SK-N-SH (cell line): ENCODE data around the gene CENPL. TPM values are rescaled to one million over a fixed set of nuclear protein-coding genes. Genes with fewer than 3 reads are reported as not detected.
A peak's percentile ranks its signal among the peaks of the same experiment; 100 is the strongest.
"Not testable (repeated sequence)": the region's sequence is repeated elsewhere in the genome, so short reads cannot be mapped to it uniquely, and the experiment has no call there.

Experiments used
- CTCF ChIA-PET: fragments of 300-600, 350-600 bp; formaldehyde crosslinking; extraction: SDS; loops from one replicate; lab custom pipeline; 2021; lab: Yijun Ruan, JAX
- POLR2A ChIA-PET: fragments of 350-600 bp; sonication (Branson Sonifier 250); formaldehyde crosslinking; extraction: SDS; loops from one replicate; lab custom pipeline; 2020; ENCODE audit warnings: antibody characterized with exemption, inconsistent platforms; lab: Yijun Ruan, JAX
- DNase-seq: peaks from one replicate; pipeline ENCODE4 v3.0.0; 2012
- H2AFZ ChIP-seq: fragments of 200-600 bp; sonication (generic); 2 replicates; pipeline ENCODE4 v1.8.1; 2016; ENCODE audit warnings: antibody characterized with exemption, mild to moderate bottlenecking, low read depth
- H3F3A ChIP-seq: fragments of 200-600 bp; sonication (generic); replicated peaks from 2 replicates; pipeline ENCODE3; 2016; ENCODE audit warnings: antibody characterized with exemption, mild to moderate bottlenecking; ENCODE audit not compliant: insufficient read depth
- H3K27ac ChIP-seq, 2 experiments: fragments of 200-500 bp in 1 of 2; fragments of 200-600 bp in 1 of 2; sonication (Bioruptor generic) in 1 of 2; sonication (generic), shearing (Covaris generic) in 1 of 2; 2 replicates each; pipeline versions ENCODE4 v1.5.1 to v1.6.1; 2014 to 2016; ENCODE audit warnings: low read depth in 2 of 2, inconsistent platforms in 1 of 2, low read length in 1 of 2, mild to moderate bottlenecking in 1 of 2, mixed read lengths in 1 of 2
- H3K27me3 ChIP-seq: fragments of 200-600 bp; sonication (generic), shearing (Covaris generic); 2 replicates; pipeline ENCODE4 v1.6.1; 2016; ENCODE audit warnings: mixed run types; ENCODE audit not compliant: insufficient read depth
- H3K36me3 ChIP-seq, 2 experiments: fragments of 200-500 bp in 1 of 2; fragments of 200-600 bp in 1 of 2; sonication (Bioruptor generic) in 1 of 2; sonication (generic) in 1 of 2; replicated peaks in 1 of 2; 2 replicates each; pipeline versions ENCODE3 to v1.5.1; 2014 to 2016; ENCODE audit warnings: low read length in 1 of 2, mild to moderate bottlenecking in 1 of 2; ENCODE audit not compliant: insufficient read depth in 2 of 2, control insufficient read depth in 1 of 2
- H3K4me1 ChIP-seq, 2 experiments: fragments of 200-500 bp in 1 of 2; fragments of 200-600 bp in 1 of 2; sonication (Bioruptor generic) in 1 of 2; sonication (generic), shearing (Covaris generic) in 1 of 2; 2 replicates each; pipeline versions ENCODE4 v1.5.1 to v1.6.1; 2014 to 2016; ENCODE audit warnings: low read depth in 1 of 2, low read length in 1 of 2, mixed run types in 1 of 2; ENCODE audit not compliant: insufficient read depth in 2 of 2, control insufficient read depth in 1 of 2
- H3K4me2 ChIP-seq: fragments of 200-600 bp; sonication (generic), shearing (Covaris generic); 2 replicates; pipeline ENCODE4 v1.6.1; 2017; ENCODE audit warnings: mixed run types
- H3K4me3 ChIP-seq, 2 experiments: fragments of 200-500 bp in 1 of 2; fragments of 200-600 bp in 1 of 2; sonication (Bioruptor generic) in 1 of 2; sonication (generic), shearing (Covaris generic) in 1 of 2; 2 replicates each; pipeline versions ENCODE4 v1.5.1 to v1.8.1; 2014 to 2016; ENCODE audit warnings: low read depth in 2 of 2, inconsistent platforms in 1 of 2, low read length in 1 of 2, mild to moderate bottlenecking in 1 of 2, mixed read lengths in 1 of 2, moderate library complexity in 1 of 2
- H3K79me2 ChIP-seq: fragments of 200-600 bp; sonication (generic); 2 replicates; pipeline ENCODE4 v1.8.1; 2017; ENCODE audit warnings: mild to moderate bottlenecking; ENCODE audit not compliant: insufficient read depth
- H3K9ac ChIP-seq: fragments of 200-600 bp; sonication (generic); 2 replicates; pipeline ENCODE4 v1.6.1; 2017; ENCODE audit warnings: mixed run types
- H3K9me2 ChIP-seq: fragments of 200-600 bp; sonication (generic); 2 replicates; pipeline ENCODE4 v1.6.1; 2017; ENCODE audit warnings: mixed run types
- H3K9me3 ChIP-seq: fragments of 200-600 bp; sonication (generic); 2 replicates; pipeline ENCODE4 v1.6.1; 2017; ENCODE audit warnings: mixed run types, mild to moderate bottlenecking, moderate library complexity
- H4K20me1 ChIP-seq: fragments of 200-600 bp; sonication (generic); 2 replicates; pipeline ENCODE4 v1.6.1; 2017; ENCODE audit warnings: mild to moderate bottlenecking, mixed run types; ENCODE audit not compliant: insufficient read depth
- CHD2 ChIP-seq: fragments of 150-350 bp; IDR thresholded peaks from 2 replicates; pipeline ENCODE4 v1.6.1; 2018; ENCODE audit warnings: low read length; ENCODE audit not compliant: partially characterized antibody
- GABPA ChIP-seq: IDR thresholded peaks from 2 replicates; pipeline ENCODE4 v1.4.0; 2012; ENCODE audit warnings: low read depth, mild to moderate bottlenecking
- JUND ChIP-seq: IDR thresholded peaks from 2 replicates; pipeline ENCODE4 v1.4.0; 2012
- MEF2A ChIP-seq: IDR thresholded peaks from 2 replicates; pipeline ENCODE4 v1.4.0; 2012; ENCODE audit warnings: low read depth, borderline replicate concordance
- NRF1 ChIP-seq: IDR thresholded peaks from 2 replicates; pipeline ENCODE4 v1.6.1; 2012; ENCODE audit warnings: low read depth, mild to moderate bottlenecking, low read length
- POLR2AphosphoS5 ChIP-seq: IDR thresholded peaks from 2 replicates; pipeline ENCODE4 v1.6.1; 2012; ENCODE audit warnings: low read depth, low read length
- RAD21 ChIP-seq: IDR thresholded peaks from 2 replicates; pipeline ENCODE4 v1.6.1; 2012; ENCODE audit warnings: mild to moderate bottlenecking, low read length
- SIN3A ChIP-seq: IDR thresholded peaks from 2 replicates; pipeline ENCODE4 v1.6.1; 2012; ENCODE audit warnings: low read depth, mild to moderate bottlenecking, low read length, moderate library complexity, borderline replicate concordance
- SMC3 ChIP-seq: IDR thresholded peaks from 2 replicates; pipeline ENCODE4 v1.6.1; 2012; ENCODE audit warnings: low read depth, low read length, improper control_type of control experiment
- WGBS: methylation state at CpG from one replicate; pipeline ENCODE4 v1.1.6; 2017; ENCODE audit warnings: low lambda C conversion rate; 5-methylcytosine and 5-hydroxymethylcytosine counted together
- polyA plus RNA-seq, 3 experiments: library from polyadenylated mRNA; depleted of rRNA; stranded (reverse); fragments of >200 nt; gene quantifications; 2 replicates each; pipeline ENCODE4 v1.2.3, GENCODE V29; 2012
- TF ChIP-seq, protein P1 (sequence below): IDR thresholded peaks from 2 replicates; pipeline ENCODE4 v1.6.1; 2012; ENCODE audit warnings: mild to moderate bottlenecking, low read depth, low read length, moderate library complexity
- TF ChIP-seq, protein P2 (sequence below): IDR thresholded peaks from 2 replicates; pipeline ENCODE4; 2012
- TF ChIP-seq, protein P3 (sequence below): IDR thresholded peaks from 2 replicates; pipeline ENCODE4 v1.4.0; 2012; ENCODE audit warnings: low read depth, borderline replicate concordance
- TF ChIP-seq, protein P4 (sequence below): fragments of 150-350 bp; IDR thresholded peaks from 2 replicates; pipeline ENCODE4 v1.6.1; 2017; ENCODE audit warnings: antibody characterized with exemption, low read length, low read depth, borderline replicate concordance

Gene CENPL
- polyA plus RNA-seq, 1 of the 3 experiments (the other 2 are of a cell fraction), result 4.0 TPM

DNA sequence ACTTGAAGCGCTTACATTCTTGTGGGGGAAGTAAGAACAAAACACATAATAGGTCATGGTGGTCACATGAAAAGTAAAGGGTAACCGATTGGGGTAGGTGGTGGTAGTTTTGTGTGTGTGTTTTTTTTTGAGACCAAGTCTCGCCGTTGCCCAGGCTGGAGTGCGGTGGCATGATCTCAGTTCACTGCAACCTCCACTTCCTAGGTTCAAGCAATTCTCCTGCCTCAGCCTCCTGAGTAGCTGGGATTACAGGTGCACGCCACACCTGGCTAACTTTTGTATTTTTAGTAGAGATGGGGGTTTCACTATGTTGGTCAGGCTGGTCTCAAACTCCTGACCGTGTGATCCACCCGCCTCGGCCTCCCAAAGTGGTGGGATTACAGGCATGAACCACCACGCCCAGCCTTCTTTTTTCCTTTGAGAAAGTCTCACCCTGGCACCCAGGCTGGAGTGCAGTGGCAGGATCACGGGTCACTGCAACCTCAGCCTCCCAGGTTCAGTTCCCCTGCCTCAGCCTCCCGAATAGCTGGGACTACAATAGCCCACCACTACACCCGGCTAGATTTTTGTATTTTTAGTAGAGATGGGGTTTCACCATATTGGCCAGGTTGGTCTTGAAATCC, 37.6 kb upstream of the CENPL start:
- not testable (repeated sequence) for H3K4me3 ChIP-seq
- TF ChIP-seq JUND (peak; percentile 32; the same call in 1 of the 2 replicates), POLR2AphosphoS5 (peak; percentile 59; the same call in 1 of the 2 replicates), SIN3A (peak; percentile 56; the same call in 1 of the 2 replicates)
- TF ChIP-seq, protein P1, sequence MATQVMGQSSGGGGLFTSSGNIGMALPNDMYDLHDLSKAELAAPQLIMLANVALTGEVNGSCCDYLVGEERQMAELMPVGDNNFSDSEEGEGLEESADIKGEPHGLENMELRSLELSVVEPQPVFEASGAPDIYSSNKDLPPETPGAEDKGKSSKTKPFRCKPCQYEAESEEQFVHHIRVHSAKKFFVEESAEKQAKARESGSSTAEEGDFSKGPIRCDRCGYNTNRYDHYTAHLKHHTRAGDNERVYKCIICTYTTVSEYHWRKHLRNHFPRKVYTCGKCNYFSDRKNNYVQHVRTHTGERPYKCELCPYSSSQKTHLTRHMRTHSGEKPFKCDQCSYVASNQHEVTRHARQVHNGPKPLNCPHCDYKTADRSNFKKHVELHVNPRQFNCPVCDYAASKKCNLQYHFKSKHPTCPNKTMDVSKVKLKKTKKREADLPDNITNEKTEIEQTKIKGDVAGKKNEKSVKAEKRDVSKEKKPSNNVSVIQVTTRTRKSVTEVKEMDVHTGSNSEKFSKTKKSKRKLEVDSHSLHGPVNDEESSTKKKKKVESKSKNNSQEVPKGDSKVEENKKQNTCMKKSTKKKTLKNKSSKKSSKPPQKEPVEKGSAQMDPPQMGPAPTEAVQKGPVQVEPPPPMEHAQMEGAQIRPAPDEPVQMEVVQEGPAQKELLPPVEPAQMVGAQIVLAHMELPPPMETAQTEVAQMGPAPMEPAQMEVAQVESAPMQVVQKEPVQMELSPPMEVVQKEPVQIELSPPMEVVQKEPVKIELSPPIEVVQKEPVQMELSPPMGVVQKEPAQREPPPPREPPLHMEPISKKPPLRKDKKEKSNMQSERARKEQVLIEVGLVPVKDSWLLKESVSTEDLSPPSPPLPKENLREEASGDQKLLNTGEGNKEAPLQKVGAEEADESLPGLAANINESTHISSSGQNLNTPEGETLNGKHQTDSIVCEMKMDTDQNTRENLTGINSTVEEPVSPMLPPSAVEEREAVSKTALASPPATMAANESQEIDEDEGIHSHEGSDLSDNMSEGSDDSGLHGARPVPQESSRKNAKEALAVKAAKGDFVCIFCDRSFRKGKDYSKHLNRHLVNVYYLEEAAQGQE, result 0 out of 2 replicates have a peak, but pooled peaks have one; percentile 9
- TF ChIP-seq, all 33 proteins: peak for 4; not testable (repeated sequence) for 29
- not testable (repeated sequence) for H2AFZ ChIP-seq, H3K9ac ChIP-seq, H3K4me2 ChIP-seq, H3K27ac ChIP-seq, H3K27me3 ChIP-seq, H3K9me2 ChIP-seq, H3K9me3 ChIP-seq, DNase-seq
- ChIA-PET POLR2A (interaction anchor here (0.7 to 1.5 kb wide), 2 partner anchors 16 to 148 kb away, joined by 3 to 5 read pairs; partner anchors contain the start of gene KLHL20), CTCF (interaction anchor here (1.3 kb wide), 1 partner anchor 10 kb away, joined by 4 read pairs; no protein-coding TSS in a partner anchor)
- peaks cover 26% of the 10 kb centered on the region for H3K79me2 ChIP-seq
- peaks cover 6 to 17% of the 10 kb centered on the region in 2 experiments; a peak in 3 of 4 replicates for H3K4me1 ChIP-seq
- H3F3A ChIP-seq, result peaks cover 87% of the 10 kb centered on the region
- peaks cover 53 to 81% of the 10 kb centered on the region in 2 experiments for H3K36me3 ChIP-seq
- WGBS, result 90% methylated on average over 13 of the region's 13 CpGs
- H4K20me1 ChIP-seq, result peaks cover 49% of the 10 kb centered on the region

DNA sequence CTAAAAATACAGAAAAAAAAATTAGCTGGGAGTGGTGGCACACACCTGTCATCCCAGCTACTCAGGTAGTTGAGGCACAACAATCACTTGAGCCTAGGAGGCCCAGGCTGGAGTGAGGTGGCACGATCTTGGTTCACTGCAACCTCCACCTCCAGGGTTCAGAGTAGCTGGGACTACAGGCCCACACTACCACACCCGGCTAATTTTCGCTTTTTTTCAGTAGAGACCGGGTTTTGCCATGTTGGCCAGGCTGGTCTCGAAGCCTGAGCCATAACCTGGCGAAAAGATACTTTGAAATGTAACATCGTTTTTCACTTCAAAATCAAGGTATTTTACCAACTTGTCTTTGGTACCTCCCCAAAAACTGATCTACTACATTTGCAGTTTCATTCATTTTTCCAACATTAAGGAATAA, 37.1 kb upstream of the CENPL start:
- H3K4me1 ChIP-seq, result peaks cover 6 to 17% of the 10 kb centered on the region in 2 experiments; a peak in 3 of 4 replicates
- ChIA-PET POLR2A (interaction anchor here (1.1 to 1.5 kb wide), 2 partner anchors 10 to 16 kb away, joined by 5 read pairs; no protein-coding TSS in a partner anchor), CTCF (no interaction called here)
- 91% methylated on average over 7 of the region's 7 CpGs for WGBS
- H3K27ac ChIP-seq, result no peak overlapping the region
- no peaks in the 10 kb centered on the region for H3K9me3 ChIP-seq
- no peak overlapping the region for H2AFZ ChIP-seq
- H3K79me2 ChIP-seq, result peaks cover 20% of the 10 kb centered on the region
- H3K9me2 ChIP-seq, result no peaks in the 10 kb centered on the region
- H3K27me3 ChIP-seq, result no peaks in the 10 kb centered on the region
- peaks cover 44% of the 10 kb centered on the region for H4K20me1 ChIP-seq
- H3K4me2 ChIP-seq, result no peak overlapping the region
- H3K4me3 ChIP-seq, result no peak overlapping the region
- H3F3A ChIP-seq, result peaks cover 86% of the 10 kb centered on the region
- H3K36me3 ChIP-seq, result peaks cover 56 to 75% of the 10 kb centered on the region in 2 experiments
- no peak for DNase-seq
- H3K9ac ChIP-seq, result no peak overlapping the region
- TF ChIP-seq CHD2 (peak; percentile 33), SMC3 (no peak), MEF2A (no peak), POLR2AphosphoS5 (peak; percentile 67; the same call in 1 of the 2 replicates), GABPA (no peak), SIN3A (peak; percentile 63; the same call in 1 of the 2 replicates), RAD21 (no peak), NRF1 (no peak)
- TF ChIP-seq, protein P2, sequence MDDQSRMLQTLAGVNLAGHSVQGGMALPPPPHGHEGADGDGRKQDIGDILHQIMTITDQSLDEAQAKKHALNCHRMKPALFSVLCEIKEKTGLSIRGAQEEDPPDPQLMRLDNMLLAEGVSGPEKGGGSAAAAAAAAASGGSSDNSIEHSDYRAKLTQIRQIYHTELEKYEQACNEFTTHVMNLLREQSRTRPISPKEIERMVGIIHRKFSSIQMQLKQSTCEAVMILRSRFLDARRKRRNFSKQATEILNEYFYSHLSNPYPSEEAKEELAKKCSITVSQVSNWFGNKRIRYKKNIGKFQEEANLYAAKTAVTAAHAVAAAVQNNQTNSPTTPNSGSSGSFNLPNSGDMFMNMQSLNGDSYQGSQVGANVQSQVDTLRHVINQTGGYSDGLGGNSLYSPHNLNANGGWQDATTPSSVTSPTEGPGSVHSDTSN, result peak; percentile 7
- TF ChIP-seq, protein P3, sequence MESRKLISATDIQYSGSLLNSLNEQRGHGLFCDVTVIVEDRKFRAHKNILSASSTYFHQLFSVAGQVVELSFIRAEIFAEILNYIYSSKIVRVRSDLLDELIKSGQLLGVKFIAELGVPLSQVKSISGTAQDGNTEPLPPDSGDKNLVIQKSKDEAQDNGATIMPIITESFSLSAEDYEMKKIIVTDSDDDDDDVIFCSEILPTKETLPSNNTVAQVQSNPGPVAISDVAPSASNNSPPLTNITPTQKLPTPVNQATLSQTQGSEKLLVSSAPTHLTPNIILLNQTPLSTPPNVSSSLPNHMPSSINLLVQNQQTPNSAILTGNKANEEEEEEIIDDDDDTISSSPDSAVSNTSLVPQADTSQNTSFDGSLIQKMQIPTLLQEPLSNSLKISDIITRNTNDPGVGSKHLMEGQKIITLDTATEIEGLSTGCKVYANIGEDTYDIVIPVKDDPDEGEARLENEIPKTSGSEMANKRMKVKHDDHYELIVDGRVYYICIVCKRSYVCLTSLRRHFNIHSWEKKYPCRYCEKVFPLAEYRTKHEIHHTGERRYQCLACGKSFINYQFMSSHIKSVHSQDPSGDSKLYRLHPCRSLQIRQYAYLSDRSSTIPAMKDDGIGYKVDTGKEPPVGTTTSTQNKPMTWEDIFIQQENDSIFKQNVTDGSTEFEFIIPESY, result no peak
- TF ChIP-seq, protein P1, result no peak
- TF ChIP-seq, protein P4, sequence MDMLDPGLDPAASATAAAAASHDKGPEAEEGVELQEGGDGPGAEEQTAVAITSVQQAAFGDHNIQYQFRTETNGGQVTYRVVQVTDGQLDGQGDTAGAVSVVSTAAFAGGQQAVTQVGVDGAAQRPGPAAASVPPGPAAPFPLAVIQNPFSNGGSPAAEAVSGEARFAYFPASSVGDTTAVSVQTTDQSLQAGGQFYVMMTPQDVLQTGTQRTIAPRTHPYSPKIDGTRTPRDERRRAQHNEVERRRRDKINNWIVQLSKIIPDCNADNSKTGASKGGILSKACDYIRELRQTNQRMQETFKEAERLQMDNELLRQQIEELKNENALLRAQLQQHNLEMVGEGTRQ, result no peak
